ENCODE measurements around the gene SHROOM3. TPM values are rescaled to one million over a fixed set of nuclear protein-coding genes. Genes with fewer than 3 reads are reported as not detected.

SHROOM3 gene
- total and polyA plus RNA-seq, 2 donors (not counting 3 experiments of a cell fraction or from before 2014, with no cell fraction given): 2.7 to 6.7 TPM

DNA sequence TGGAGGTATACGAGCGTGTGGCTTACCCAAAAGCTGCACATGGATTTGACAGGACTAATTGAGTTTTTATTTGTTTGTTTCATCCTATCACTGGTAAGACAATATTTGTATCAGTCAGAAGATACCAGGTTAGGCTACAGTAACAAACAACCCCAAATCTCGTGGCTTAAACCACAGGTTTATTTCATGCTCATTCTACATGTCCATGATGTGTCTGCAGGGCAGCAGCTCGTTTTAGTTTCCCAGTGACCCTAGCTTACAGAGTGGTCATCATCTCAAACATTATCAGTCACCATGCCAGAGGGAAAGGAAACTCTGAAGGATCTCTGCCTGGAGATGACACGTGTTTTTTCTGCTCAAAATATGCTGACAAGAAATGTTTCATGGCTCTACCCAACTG lies 108.3 kb downstream of the SHROOM3 start:
- H3K27ac ChIP-seq (ENCODE audit: insufficient read depth, low read depth, low read length): no peak overlapping the region
- no TSS peak for BruUV-seq (replicated peaks)
- no peaks in the 10 kb centered on the region for H3K27me3 ChIP-seq (ENCODE audit: control insufficient read depth in 2 of 2, insufficient read depth in 2 of 2, low read length in 2 of 2)
- TF ChIP-seq POLR2AphosphoS5 (IDR thresholded peaks at IDR 0.05; ENCODE audit: insufficient read depth, low read depth, low read length) (no peak), JUN (IDR thresholded peaks at IDR 0.05; ENCODE audit: borderline replicate concordance, insufficient read depth, insufficient read length, low read depth) (no peak), GATA2 (IDR thresholded peaks at IDR 0.05; ENCODE audit: insufficient read depth, insufficient read length, low read depth, low read length) (no peak), MYC (IDR thresholded peaks at IDR 0.05; ENCODE audit: low read depth, low read length) (no peak), FOS (IDR thresholded peaks at IDR 0.05; ENCODE audit: borderline replicate concordance, insufficient read depth, low read length) (no peak)
- TF ChIP-seq, protein P1, sequence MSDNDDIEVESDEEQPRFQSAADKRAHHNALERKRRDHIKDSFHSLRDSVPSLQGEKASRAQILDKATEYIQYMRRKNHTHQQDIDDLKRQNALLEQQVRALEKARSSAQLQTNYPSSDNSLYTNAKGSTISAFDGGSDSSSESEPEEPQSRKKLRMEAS (IDR thresholded peaks at IDR 0.05; ENCODE audit: insufficient read depth, insufficient read length): no peak
- DNase-seq (ENCODE audit: low read depth, low spot score): no peak
- intact Hi-C loops (cut with micrococcal nuclease) (no loop called here), dilution Hi-C loops (cut with MboI; ENCODE audit: extremely low pct_ligation_motif_present, low sequenced_read_pairs) (no loop called here)
- no peak overlapping the region for H3K9ac ChIP-seq (replicated peaks; ENCODE audit: extremely low read depth, insufficient read depth, low read length)
- no peaks in the 10 kb centered on the region for H4K20me1 ChIP-seq (replicated peaks; ENCODE audit: control insufficient read depth, extremely low read depth, insufficient read depth, low read length)
- POLR2A ChIA-PET: no interaction called here
- no peak overlapping the region for H2AFZ ChIP-seq (ENCODE audit: low read depth, low read length)
- H3K79me2 ChIP-seq (ENCODE audit: control insufficient read depth, insufficient read depth, low read length): no peaks in the 10 kb centered on the region
- FAIRE-seq: no peak
- CTCF ChIA-PET: no interaction called here
- no peaks in the 10 kb centered on the region for H3K9me3 ChIP-seq (replicated peaks; ENCODE audit: control insufficient read depth, insufficient read depth, low read length)
- H3K4me3 ChIP-seq (replicated peaks in 1 of 3; ENCODE audit: insufficient read depth in 1 of 3, low read depth in 1 of 3, low read length in 3 of 3): no peak overlapping the region
- H3K9me1 ChIP-seq (replicated peaks; ENCODE audit: control insufficient read depth, extremely low read depth, insufficient read depth, low read length): no peaks in the 10 kb centered on the region
- peaks cover 19% of the 10 kb centered on the region for H3K4me1 ChIP-seq (ENCODE audit: control insufficient read depth, extremely low read depth, insufficient read depth, low read length)
- no peak overlapping the region for H3K4me2 ChIP-seq (ENCODE audit: insufficient read depth, low read length)
- H3K36me3 ChIP-seq (ENCODE audit: control insufficient read depth in 2 of 2, extremely low read depth in 1 of 2, insufficient read depth in 2 of 2, low read length in 2 of 2): no peaks in the 10 kb centered on the region

DNA sequence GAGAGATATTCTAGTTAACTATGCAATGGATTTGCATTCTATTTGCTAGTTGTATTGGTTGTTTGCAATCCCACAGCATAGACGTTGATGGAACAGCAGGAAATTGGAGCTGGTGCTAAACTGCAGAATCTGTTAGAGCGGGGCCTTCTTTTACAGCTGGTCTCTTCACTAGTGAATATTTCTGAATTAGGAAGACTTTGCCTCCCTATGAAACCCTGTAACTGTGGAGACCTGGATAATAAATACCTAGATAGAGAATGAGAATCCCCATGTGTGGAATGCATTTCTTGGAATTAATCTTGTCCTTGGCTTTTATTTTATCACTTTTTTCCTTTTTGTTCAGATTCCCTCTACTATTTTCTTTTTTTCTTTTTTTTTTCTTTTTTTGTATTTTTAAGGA lies 109.7 kb downstream of the SHROOM3 start:
- TF ChIP-seq FOS (IDR thresholded peaks at IDR 0.05; ENCODE audit: borderline replicate concordance, insufficient read depth, low read length): no peak
- Histone ChIP-seq H3K36me3 (ENCODE audit: control insufficient read depth in 2 of 2, extremely low read depth in 1 of 2, insufficient read depth in 2 of 2, low read length in 2 of 2) (no peaks in the 10 kb centered on the region), H3K4me3 (replicated peaks in 1 of 3; ENCODE audit: insufficient read depth in 1 of 3, low read depth in 1 of 3, low read length in 3 of 3) (no peak overlapping the region), H3K4me2 (ENCODE audit: insufficient read depth, low read length) (no peak overlapping the region), H3K27me3 (ENCODE audit: control insufficient read depth in 2 of 2, insufficient read depth in 2 of 2, low read length in 2 of 2) (no peaks in the 10 kb centered on the region), H3K9me3 (replicated peaks; ENCODE audit: control insufficient read depth, insufficient read depth, low read length) (no peaks in the 10 kb centered on the region), H2AFZ (ENCODE audit: low read depth, low read length) (no peak overlapping the region), H3K79me2 (ENCODE audit: control insufficient read depth, insufficient read depth, low read length) (no peaks in the 10 kb centered on the region), H3K9ac (replicated peaks; ENCODE audit: extremely low read depth, insufficient read depth, low read length) (no peak overlapping the region), H3K9me1 (replicated peaks; ENCODE audit: control insufficient read depth, extremely low read depth, insufficient read depth, low read length) (no peaks in the 10 kb centered on the region), H3K27ac (ENCODE audit: insufficient read depth, low read depth, low read length) (no peak overlapping the region), H3K4me1 (ENCODE audit: control insufficient read depth, extremely low read depth, insufficient read depth, low read length) (peaks cover 19% of the 10 kb centered on the region), H4K20me1 (replicated peaks; ENCODE audit: control insufficient read depth, extremely low read depth, insufficient read depth, low read length) (no peaks in the 10 kb centered on the region)
- no peak for FAIRE-seq
- BruUV-seq (replicated peaks): no TSS peak
- no peak for DNase-seq (ENCODE audit: low read depth, low spot score)
- intact Hi-C loops (cut with micrococcal nuclease): loop anchor here (5.0 kb wide), 1 partner anchor 93 kb away; no protein-coding TSS in a partner anchor
- CTCF ChIA-PET: interaction anchor here (1.0 to 1.5 kb wide), 2 partner anchors 11 to 41 kb away, joined by 3 read pairs; no protein-coding TSS in a partner anchor
- dilution Hi-C loops (cut with MboI; ENCODE audit: extremely low pct_ligation_motif_present, low sequenced_read_pairs): no loop called here
- POLR2A ChIA-PET: no interaction called here

All from endothelial cell of umbilical vein (primary cell).